Left colon (tissue), 2 donors: ENCODE measurements around the gene TTYH1. TPM values are rescaled to one million over a fixed set of nuclear protein-coding genes. Genes with fewer than 3 reads are reported as not detected.

Experiments
- ATAC-seq: fragments of 200-7000 bp; cut with Tn5 transposase; one replicate; pipeline ENCODE4 v1.9.1; 2020; ENCODE audit warnings: mild to moderate bottlenecking, moderate library complexity
- DNase-seq, 2 donors: peaks; one replicate each; pipeline ENCODE4 v3.0.0-alpha.2; 2020
- intact Hi-C, 2 donors: fragments of 100-400 bp; cut with DNase I in 1 of 2; cut with micrococcal nuclease in 1 of 2; formaldehyde crosslinking; loops; one replicate each; pipeline versions ENCODE4 v1.11.2 to v1.14.0; 2022; cut with DNase I, micrococcal nuclease
- total RNA-seq, 2 donors: library from RNA; stranded (reverse); fragmentation: NEBNext Ultra II Directional; extraction: Animal tissue kit (Norgen Biotek cat#: 25700); gene quantifications; one replicate each; pipeline ENCODE4 v1.2.1, GENCODE V29; 2021
- donor health status: DM: no; HTN: no; CAD: no.
- donor health status: DM: yes; HTN: yes; CAD: no.

TTYH1 gene
- total RNA-seq, 2 donors from 2014 or later = 1.1 TPM; not detected in 1

GRCh38 chr19:54420068-54420382 lies 4.8 kb downstream of the TTYH1 start:
- DNase-seq (no peak), ATAC-seq (no peak)
- intact Hi-C loops = no loop called here

DNA sequence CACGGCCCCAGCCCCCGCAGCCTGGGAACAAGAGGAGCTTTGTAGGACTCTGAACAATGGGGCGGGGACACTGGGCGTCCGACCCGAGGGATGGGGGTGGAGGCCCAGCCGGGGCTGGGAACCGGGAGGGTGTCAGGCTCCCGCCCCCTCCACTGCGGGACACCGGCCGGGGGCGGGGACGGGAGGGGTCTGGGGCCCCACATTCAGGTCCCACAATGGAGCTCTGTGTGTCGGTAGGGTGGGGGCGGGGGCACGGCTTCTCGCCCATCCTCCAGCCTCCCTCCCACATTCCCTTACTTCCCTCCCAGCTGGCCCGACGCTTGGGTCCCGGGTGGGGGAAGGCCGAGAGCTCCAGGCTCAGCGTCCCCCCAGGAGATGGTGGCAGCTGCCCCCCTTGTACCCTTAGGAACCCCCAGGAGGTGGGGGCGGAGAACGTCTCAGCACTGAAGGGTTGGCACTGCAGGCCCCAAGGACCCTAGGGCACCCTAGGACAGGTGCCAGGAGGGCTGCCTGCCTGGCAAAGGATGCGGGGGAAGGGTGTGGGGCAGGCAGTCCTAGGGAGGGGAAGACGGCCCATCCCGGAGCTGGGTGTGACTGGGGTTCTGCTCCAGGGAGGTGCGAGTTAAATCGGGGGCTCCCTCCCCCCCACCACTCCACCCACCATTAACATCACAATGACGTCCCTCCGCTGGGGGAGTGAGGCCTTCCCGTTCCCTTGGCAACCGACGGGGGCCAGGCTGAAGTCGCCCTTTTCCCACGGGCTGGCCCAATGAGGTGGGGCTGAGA lies 5.3 kb downstream of the TTYH1 start:
- intact Hi-C loops = no loop called here
- DNase-seq (no peak), ATAC-seq (peak; percentile 22)

DNA sequence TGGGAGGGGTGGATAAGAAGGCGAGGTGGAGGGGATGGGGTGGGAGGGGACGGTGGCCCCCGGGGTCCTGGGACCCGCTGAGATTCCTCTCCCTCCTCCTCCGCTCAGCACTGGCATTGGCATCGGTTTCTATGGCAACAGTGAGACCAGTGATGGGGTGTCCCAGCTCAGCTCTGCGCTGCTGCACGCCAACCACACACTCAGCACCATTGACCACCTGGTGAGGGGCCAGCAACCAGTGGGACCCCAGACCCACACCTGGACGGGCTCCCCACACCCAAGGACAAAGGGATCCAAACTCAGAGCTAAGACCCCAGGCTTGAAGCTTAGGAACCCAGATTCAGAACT lies 5.9 kb downstream of the TTYH1 start:
- ATAC-seq = no peak
- DNase-seq = no peak
- intact Hi-C loops = no loop called here

DNA sequence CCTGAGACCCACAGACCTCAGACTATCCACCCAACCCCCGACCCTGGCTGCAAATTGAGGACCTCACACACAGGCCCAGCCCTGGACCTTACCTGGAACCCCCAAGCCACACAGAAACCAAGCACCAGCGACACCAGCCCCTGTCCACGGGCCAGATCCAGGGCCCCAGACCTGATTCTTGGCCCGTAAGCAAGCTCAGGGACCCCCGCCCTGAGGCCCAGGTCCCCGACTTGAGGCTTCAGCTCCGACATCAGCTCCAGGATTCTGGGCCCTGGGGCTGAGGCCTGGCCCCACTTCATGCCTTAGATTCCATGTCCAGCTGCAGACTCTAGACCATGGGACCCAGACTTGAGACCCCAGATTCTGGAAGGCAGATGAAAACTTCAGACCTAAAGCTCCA lies 6.3 kb downstream of the TTYH1 start:
- ATAC-seq (no peak), DNase-seq (no peak)
- intact Hi-C loops = no loop called here

- ATAC-seq (no peak), DNase-seq (no peak)
- intact Hi-C loops = no loop called here
These were observed 6.9 kb downstream of the TTYH1 start for GRCh38 chr19:54422136-54422535.

DNA sequence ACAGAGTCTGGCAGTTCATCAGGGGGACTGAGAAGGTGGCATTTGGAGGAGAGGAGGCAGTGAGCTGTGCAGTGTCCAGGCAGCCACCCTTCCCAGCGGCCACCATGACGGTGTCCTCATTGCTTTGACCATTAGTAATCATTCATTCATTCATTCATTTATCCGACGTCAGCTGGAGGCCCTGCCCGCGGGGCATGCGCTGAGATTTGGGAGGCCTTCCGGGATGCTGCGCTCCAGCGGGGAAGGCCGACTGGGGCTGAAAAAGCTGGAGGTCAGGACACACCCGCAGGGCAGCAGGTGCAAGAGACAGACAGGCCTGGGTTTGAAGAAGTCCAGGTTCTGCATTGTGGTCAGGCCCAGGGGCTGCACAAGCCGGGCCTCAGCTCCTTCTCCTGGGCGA lies 8.9 kb downstream of the TTYH1 start:
- ATAC-seq (no peak), DNase-seq (no peak)
- intact Hi-C loops = no loop called here

DNA sequence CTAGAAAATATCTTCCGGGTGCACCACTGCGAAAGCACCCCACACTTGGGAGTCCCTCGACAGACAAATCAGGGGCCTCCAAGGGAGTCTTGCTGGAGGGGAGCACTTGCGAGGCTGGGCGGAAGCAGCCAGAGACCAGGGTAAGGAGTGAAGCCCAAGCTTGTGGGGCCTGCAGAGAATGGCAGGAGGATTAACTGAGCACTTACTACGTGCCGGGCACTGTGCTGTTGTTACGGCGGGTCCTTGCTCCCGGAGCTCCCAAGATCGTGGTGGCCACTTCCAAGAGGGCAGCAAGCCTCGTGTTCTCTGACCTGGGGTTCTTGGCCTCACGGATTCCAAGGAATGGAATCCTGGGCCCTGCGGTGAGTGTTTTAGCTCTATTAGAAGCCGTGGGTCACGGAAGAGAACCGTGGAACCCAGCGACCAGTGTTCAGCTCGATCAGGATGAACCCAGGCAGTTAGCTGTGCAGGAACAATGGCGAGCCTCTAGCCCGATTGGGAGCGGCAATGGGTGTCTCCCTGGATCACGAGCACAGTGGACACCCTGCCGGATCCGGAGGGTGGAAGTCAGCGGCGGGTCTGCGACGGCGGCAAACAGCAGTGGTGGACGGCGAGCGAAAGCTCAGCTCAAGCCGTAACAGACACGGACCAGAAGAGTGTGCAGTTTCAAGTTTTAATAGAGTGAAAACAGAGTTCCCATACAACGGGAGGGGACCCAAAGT lies 9.6 kb downstream of the TTYH1 start:
- no peak for DNase-seq
- ATAC-seq = no peak
- intact Hi-C loops = no loop called here

DNA sequence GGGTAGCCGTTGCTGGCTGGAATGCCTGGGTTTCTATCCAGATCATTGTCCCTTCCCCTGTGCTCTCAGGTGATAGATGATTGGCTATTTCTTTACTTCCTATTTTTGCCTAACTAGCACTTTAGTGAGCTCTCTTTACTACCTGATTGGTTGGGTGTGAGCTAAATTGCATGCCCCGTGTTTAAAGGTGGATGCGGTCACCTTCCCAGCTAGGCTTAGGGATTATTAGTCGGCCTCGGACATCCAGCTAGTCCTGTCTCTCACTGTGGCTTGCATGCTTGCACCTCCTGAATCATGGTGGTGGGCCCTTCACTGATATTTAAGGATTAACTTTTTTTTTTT lies 10.1 kb downstream of the TTYH1 start:
- intact Hi-C loops = no loop called here
- ATAC-seq = no peak
- DNase-seq = no peak

DNA sequence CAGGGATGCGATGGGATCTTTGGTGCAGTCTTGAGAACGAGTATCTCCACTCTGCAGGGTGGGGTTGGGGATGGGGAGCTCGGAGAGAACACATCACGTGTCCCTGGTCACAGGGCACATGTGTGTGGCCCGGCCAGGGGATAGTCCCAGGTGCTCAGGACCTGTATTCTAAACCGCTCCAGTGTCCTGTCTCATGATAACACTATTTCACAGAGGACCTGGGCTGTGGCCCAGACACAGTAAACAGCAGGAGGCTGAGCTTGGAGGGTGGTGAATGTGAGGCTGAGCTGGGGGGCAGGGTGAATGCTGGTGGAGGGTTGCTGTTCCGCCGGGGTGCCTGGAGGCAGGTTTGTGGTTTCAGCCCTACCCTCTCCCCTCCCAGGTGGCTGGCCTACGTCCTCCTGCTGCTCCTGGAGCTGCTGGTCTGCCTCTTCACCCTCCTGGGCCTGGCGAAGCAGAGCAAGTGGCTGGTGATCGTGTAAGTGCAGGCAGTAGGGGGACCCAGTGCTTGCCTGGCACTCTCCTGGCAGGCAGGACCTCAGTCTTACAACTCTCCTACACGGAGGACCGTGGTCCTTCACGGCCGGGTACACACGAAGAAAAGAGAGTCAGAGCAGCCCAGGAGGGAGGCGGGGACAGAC lies 11.1 kb downstream of the TTYH1 start:
- DNase-seq (no peak), ATAC-seq (no peak)
- intact Hi-C loops = no loop called here

DNA sequence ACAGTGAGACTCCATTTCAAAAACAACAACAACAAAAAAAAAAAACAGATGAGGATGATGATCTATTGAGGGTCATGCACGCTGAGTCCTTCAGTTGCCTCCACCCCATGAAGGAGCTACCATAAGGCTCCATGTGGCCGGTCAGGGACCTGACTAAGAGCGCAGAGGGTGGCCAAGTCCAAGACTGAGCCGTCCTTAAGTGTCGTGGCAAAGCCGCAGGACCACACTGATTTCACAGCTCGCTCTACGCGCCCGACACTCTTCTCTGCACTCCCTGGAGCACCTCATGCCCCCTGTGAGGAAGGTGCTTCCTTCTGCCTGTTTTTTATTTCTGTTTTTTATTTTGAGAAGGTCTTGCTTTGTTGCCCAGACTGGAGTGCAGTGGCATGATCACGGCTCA lies 12.3 kb downstream of the TTYH1 start:
- no peak for ATAC-seq
- DNase-seq = no peak
- intact Hi-C loops = no loop called here

- ATAC-seq = no peak
- intact Hi-C loops = no loop called here
- DNase-seq = no peak
These were observed 13.3 kb downstream of the TTYH1 start for GRCh38 chr19:54428323-54429175.

DNA sequence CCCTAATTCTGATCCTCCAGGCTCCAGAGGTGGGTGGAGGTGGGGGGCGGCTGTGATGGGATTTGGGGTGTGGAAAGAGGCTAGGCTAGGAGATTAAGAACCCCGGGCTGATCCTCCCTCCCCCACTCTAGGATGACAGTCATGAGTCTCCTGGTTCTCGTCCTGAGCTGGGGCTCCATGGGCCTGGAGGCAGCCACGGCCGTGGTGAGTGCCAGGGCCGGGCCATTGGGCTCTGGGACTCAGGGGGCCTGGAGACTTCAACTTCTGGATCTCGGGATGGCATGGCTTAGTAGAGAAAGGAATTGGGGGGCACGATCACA lies 13.9 kb downstream of the TTYH1 start:
- no peak for DNase-seq
- intact Hi-C loops = no loop called here
- ATAC-seq = no peak

- intact Hi-C loops = no loop called here
- no peak for ATAC-seq
- no peak for DNase-seq
These were observed 14.4 kb downstream of the TTYH1 start for GRCh38 chr19:54429545-54430227.

DNA sequence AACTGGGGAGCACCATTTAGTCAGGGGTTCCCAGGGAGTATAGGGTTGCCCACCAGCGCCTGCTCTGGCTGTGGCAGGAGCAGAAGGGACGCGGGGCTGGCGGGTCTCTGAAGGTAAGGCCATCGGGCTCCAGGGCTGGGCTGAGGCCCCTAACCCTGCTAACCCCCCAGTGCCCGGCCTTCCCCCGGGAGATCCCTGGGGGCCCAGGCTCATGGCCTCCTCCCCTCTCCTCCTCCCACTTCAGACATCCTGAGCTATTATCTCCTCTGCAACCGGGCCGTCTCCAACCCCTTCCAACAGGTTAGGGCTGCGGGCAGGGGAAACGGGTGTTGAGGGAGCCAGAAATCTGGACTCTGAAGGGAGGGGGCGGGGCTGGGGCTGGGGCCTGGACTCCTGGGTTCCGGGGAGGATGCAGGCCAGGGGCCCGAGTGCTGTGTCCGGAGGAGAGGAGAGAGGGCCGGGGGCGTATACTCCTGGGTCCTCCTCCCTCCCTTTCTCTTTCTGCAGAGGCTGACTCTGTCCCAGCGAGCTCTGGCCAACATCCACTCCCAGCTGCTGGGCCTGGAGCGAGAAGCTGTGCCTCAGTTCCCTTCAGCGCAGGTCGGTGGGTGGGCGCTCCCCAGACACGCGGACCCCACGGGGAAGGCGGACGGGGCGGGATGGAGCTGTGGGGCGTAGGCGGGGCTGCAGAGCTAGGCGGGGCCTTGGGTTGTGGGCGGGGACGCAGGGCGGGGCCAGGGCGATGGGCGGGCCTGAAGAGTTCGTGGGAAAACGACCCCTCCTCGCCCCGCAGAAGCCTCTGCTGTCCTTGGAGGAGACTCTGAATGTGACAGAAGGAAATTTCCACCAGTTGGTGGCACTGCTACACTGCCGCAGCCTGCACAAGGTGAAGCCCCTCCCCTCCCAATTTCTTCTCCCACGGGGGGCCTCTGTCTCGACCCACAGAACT lies 15.3 kb downstream of the TTYH1 start:
- intact Hi-C loops = no loop called here
- ATAC-seq (peak; percentile 67), DNase-seq (peak in 1 of 2 donors; percentile 53)

- ATAC-seq (peak; percentile 36), DNase-seq (no peak)
These were observed 16.1 kb downstream of the TTYH1 start for GRCh38 chr19:54431255-54431838.

GRCh38 chr19:54432144-54432738 lies 17.0 kb downstream of the TTYH1 start:
- intact Hi-C loops = no loop called here
- ATAC-seq (no peak), DNase-seq (no peak)

More at GRCh38 chr19:54431255-54431838, 16.1 kb downstream of the TTYH1 start:
- intact Hi-C loops = no loop called here

- DNase-seq = no peak
- intact Hi-C loops = no loop called here
- no peak for ATAC-seq
These were observed 18.4 kb downstream of the TTYH1 start for GRCh38 chr19:54433697-54434096.
